ENCODE data around the gene ADAMTS6.

The ADAMTS6 gene

GRCh38 chr5:65101632-65102100, 380.1 kb downstream of the ADAMTS6 start:
- no peak for DNase-seq

DNA sequence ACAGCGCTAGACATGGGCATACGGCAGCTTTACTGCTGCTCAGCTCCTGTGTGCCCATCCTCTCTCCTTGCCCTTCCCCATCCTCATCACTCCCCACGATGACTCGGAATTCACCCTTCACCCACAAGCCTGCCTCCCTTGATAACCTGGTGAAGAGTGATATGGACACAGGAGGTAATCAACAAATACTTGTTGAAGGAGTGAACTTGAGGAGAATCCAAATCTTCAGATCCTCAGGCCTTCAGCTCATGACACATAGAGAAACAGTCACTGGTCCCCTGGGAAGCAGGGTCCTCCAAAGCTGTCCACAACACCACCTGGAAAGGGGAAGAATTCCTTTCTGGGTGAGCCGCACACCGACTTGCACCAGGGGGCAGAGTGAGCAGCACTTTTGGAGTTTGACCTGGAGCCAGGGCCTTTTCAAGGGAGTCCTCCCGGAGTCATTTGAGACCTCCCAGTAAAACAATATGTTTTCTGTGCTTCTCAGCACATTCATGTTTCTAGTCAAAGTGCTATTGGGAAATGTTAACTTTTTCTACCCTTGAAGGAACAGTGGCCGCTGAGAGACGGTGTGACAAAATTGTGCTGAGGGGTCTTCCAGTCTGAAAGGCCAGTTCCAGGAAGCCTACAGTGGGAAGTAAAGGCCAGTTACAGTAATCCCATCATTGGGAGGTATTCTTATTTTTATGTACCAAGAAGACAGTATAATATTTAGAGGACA, 380.6 kb downstream of the ADAMTS6 start:
- DNase-seq: peak; percentile 19
